Parathyroid adenoma (tissue), 2 donors: Measurements from ENCODE around the gene LRP8.

ENCODE experiments used
- H2AFZ ChIP-seq: fragments of 300-600 bp; sonication (generic); one replicate; pipeline ENCODE4 v1.7.0; 2017; ENCODE audit warnings: antibody characterized with exemption, mild to moderate bottlenecking
- H3K27ac ChIP-seq: fragments of 300-600 bp; sonication (generic); one replicate; pipeline ENCODE4 v1.7.0; 2017
- H3K27me3 ChIP-seq: fragments of 300-600 bp; sonication (generic); one replicate; pipeline ENCODE4 v1.7.0; 2017; ENCODE audit warnings: low read length; ENCODE audit not compliant: control insufficient read depth, insufficient read depth
- H3K36me3 ChIP-seq: fragments of 300-600 bp; sonication (generic); one replicate; pipeline ENCODE4 v1.7.0; 2017; ENCODE audit warnings: low read length; ENCODE audit not compliant: control insufficient read depth, insufficient read depth
- H3K4me1 ChIP-seq: fragments of 300-600 bp; sonication (generic); one replicate; pipeline ENCODE4 v1.7.0; 2017; ENCODE audit warnings: control low read depth
- H3K4me2 ChIP-seq: fragments of 300-600 bp; sonication (generic); one replicate; pipeline ENCODE4 v1.7.0; 2017; ENCODE audit warnings: low read length
- H3K4me3 ChIP-seq: fragments of 300-600 bp; sonication (generic); one replicate; pipeline ENCODE4 v1.7.0; 2017; ENCODE audit warnings: low read depth, low read length
- H3K79me2 ChIP-seq: fragments of 300-600 bp; sonication (generic); one replicate; pipeline ENCODE4 v1.7.0; 2017; ENCODE audit warnings: control low read depth
- H3K9ac ChIP-seq: fragments of 300-600 bp; sonication (generic); one replicate; pipeline ENCODE4 v1.7.0; 2017; ENCODE audit warnings: mild to moderate bottlenecking
- H3K9me3 ChIP-seq: fragments of 300-600 bp; sonication (generic); one replicate; pipeline ENCODE4 v1.7.0; 2017; ENCODE audit warnings: low read length; ENCODE audit not compliant: control insufficient read depth
- CTCF ChIP-seq: fragments of 300-600 bp; sonication (generic); IDR thresholded peaks from one replicate; pipeline ENCODE4 v1.7.0; 2017; ENCODE audit warnings: antibody characterized with exemption, mild to moderate bottlenecking
- donor health status: primary hyperparathyroidism.

The LRP8 gene

GRCh38 chr1:53272349-53272748 lies 55.5 kb downstream of the LRP8 start:
- H3K27ac ChIP-seq: no peak overlapping the region
- H3K79me2 ChIP-seq: no peaks in the 10 kb centered on the region
- H3K4me2 ChIP-seq: no peak overlapping the region
- no peak for TF ChIP-seq CTCF
- H3K9me3 ChIP-seq: no peaks in the 10 kb centered on the region
- no peaks in the 10 kb centered on the region for H3K36me3 ChIP-seq
- H3K4me1 ChIP-seq: no peaks in the 10 kb centered on the region
- no peak overlapping the region for H3K4me3 ChIP-seq
- H3K27me3 ChIP-seq: no peaks in the 10 kb centered on the region
- H3K9ac ChIP-seq: no peak overlapping the region
- no peak overlapping the region for H2AFZ ChIP-seq

GRCh38 chr1:53271446-53272090 lies 56.3 kb downstream of the LRP8 start:
- Histone ChIP-seq H3K4me3 (no peak overlapping the region), H3K79me2 (no peaks in the 10 kb centered on the region), H3K4me2 (no peak overlapping the region), H3K27me3 (no peaks in the 10 kb centered on the region), H3K9ac (no peak overlapping the region), H2AFZ (no peak overlapping the region), H3K9me3 (no peaks in the 10 kb centered on the region), H3K4me1 (no peaks in the 10 kb centered on the region), H3K27ac (no peak overlapping the region), H3K36me3 (no peaks in the 10 kb centered on the region)
- no peak for TF ChIP-seq CTCF

- Histone ChIP-seq H2AFZ (no peak overlapping the region), H3K9ac (no peak overlapping the region), H3K36me3 (no peaks in the 10 kb centered on the region), H3K27ac (no peak overlapping the region), H3K4me1 (no peaks in the 10 kb centered on the region), H3K9me3 (no peaks in the 10 kb centered on the region), H3K4me2 (no peak overlapping the region), H3K27me3 (no peaks in the 10 kb centered on the region), H3K4me3 (no peak overlapping the region), H3K79me2 (no peaks in the 10 kb centered on the region)
- TF ChIP-seq CTCF: no peak
Measured at GRCh38 chr1:53270873-53271272, 57.0 kb downstream of the LRP8 start.

GRCh38 chr1:53270107-53270506 lies 57.8 kb downstream of the LRP8 start:
- Histone ChIP-seq H3K4me3 (no peak overlapping the region), H3K79me2 (no peaks in the 10 kb centered on the region), H3K4me2 (no peak overlapping the region), H3K9me3 (no peaks in the 10 kb centered on the region), H3K27me3 (no peaks in the 10 kb centered on the region), H3K27ac (no peak overlapping the region), H3K36me3 (no peaks in the 10 kb centered on the region), H2AFZ (no peak overlapping the region), H3K4me1 (no peaks in the 10 kb centered on the region), H3K9ac (no peak overlapping the region)
- TF ChIP-seq CTCF: no peak

- Histone ChIP-seq H3K9ac (no peak overlapping the region), H3K36me3 (no peaks in the 10 kb centered on the region), H3K4me1 (no peaks in the 10 kb centered on the region), H3K9me3 (no peaks in the 10 kb centered on the region), H3K79me2 (no peaks in the 10 kb centered on the region), H2AFZ (no peak overlapping the region), H3K4me2 (no peak overlapping the region), H3K27ac (no peak overlapping the region), H3K27me3 (no peaks in the 10 kb centered on the region), H3K4me3 (no peak overlapping the region)
- no peak for TF ChIP-seq CTCF
Measured at GRCh38 chr1:53267761-53268160, 60.1 kb downstream of the LRP8 start.
